WERI-Rb-1 (cell line): ENCODE results near the gene RPP25.

Experiments
- DNase-seq: peaks from one replicate; pipeline ENCODE4 v3.0.0-alpha.2; 2020
- H3K27ac ChIP-seq: fragments of 250-450 bp; sonication (Bioruptor Pico); 2 replicates; pipeline ENCODE4 v1.5.1; 2020; ENCODE audit warnings: mild to moderate bottlenecking, moderate library complexity
- H3K27me3 ChIP-seq: fragments of 250-450 bp; sonication (Bioruptor Pico); 2 replicates; pipeline ENCODE4 v1.5.1; 2021; ENCODE audit warnings: mild to moderate bottlenecking, low read depth, moderate library complexity; ENCODE audit not compliant: insufficient read depth, severe bottlenecking
- H3K36me3 ChIP-seq: fragments of 250-450 bp; sonication (Bioruptor Pico); 2 replicates; pipeline ENCODE4 v1.5.1; 2020; ENCODE audit warnings: mild to moderate bottlenecking, moderate library complexity
- H3K4me3 ChIP-seq: 2 replicates; pipeline ENCODE4 v1.5.1; 2011; ENCODE audit warnings: low read depth, mild to moderate bottlenecking, control low read depth, low read length
- H3K9me3 ChIP-seq: fragments of 250-450 bp; sonication (Bioruptor Pico); 2 replicates; pipeline ENCODE4 v1.5.1; 2021; ENCODE audit warnings: mild to moderate bottlenecking, moderate library complexity; ENCODE audit not compliant: severe bottlenecking
- TF ChIP-seq, protein P1 (sequence below): IDR thresholded peaks from 2 replicates; pipeline ENCODE4 v1.5.1; 2011; ENCODE audit warnings: low read depth, mild to moderate bottlenecking, control low read depth, inconsistent platforms, low read length

Gene RPP25

DNA sequence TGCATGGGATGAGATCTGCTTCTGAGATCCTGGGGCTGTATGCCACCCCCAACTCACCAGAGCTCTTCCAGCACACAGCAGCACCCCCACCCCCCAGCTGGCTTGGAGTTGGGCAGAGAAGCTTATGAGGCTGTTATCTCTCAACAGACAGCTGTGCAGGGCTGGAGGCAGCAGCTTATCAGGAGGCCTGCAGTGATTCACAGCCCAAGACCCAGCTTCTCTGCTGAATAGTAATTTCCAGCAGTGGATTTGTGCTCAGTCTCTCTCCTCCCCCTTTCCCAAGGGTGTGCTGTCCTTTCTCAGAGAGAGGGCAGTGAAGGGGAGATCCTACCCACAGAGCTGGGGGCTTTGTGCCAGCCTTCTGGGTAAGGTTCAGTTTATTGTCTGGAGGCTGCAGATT lies 2.1 kb downstream of the RPP25 start:
- H3K27ac ChIP-seq, result peak overlapping the region; percentile 77
- peak; percentile 86 for DNase-seq
- TF ChIP-seq, protein P1, sequence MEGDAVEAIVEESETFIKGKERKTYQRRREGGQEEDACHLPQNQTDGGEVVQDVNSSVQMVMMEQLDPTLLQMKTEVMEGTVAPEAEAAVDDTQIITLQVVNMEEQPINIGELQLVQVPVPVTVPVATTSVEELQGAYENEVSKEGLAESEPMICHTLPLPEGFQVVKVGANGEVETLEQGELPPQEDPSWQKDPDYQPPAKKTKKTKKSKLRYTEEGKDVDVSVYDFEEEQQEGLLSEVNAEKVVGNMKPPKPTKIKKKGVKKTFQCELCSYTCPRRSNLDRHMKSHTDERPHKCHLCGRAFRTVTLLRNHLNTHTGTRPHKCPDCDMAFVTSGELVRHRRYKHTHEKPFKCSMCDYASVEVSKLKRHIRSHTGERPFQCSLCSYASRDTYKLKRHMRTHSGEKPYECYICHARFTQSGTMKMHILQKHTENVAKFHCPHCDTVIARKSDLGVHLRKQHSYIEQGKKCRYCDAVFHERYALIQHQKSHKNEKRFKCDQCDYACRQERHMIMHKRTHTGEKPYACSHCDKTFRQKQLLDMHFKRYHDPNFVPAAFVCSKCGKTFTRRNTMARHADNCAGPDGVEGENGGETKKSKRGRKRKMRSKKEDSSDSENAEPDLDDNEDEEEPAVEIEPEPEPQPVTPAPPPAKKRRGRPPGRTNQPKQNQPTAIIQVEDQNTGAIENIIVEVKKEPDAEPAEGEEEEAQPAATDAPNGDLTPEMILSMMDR, result no peak
- H3K27me3 ChIP-seq, result no peaks in the 10 kb centered on the region
- no peaks in the 10 kb centered on the region for H3K9me3 ChIP-seq
- H3K36me3 ChIP-seq, result no peaks in the 10 kb centered on the region
- H3K4me3 ChIP-seq, result no peak overlapping the region

DNA sequence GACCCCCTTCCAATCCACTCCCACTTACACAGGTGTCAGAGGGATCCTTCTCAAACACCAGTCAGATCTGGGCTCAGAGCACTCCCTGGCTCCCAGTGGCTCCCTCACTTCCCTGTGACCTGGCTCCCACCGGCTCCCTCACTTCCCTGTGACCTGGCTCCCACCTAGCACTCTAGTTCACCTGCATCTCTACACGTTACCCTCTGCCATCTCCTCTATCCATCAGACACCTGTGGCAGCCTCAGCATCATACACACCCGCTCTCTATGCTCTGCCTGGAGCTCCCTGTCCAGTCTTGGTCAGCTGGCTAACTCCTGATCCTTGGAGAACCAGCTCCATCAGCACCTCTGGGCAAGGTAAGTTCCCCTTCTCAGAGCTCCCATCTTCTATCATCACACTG lies 5.6 kb downstream of the RPP25 start:
- TF ChIP-seq, protein P1, result no peak
- Histone ChIP-seq H3K9me3 (no peaks in the 10 kb centered on the region), H3K36me3 (no peaks in the 10 kb centered on the region), H3K4me3 (no peak overlapping the region), H3K27me3 (no peaks in the 10 kb centered on the region), H3K27ac (no peak overlapping the region)
- DNase-seq, result no peak

DNA sequence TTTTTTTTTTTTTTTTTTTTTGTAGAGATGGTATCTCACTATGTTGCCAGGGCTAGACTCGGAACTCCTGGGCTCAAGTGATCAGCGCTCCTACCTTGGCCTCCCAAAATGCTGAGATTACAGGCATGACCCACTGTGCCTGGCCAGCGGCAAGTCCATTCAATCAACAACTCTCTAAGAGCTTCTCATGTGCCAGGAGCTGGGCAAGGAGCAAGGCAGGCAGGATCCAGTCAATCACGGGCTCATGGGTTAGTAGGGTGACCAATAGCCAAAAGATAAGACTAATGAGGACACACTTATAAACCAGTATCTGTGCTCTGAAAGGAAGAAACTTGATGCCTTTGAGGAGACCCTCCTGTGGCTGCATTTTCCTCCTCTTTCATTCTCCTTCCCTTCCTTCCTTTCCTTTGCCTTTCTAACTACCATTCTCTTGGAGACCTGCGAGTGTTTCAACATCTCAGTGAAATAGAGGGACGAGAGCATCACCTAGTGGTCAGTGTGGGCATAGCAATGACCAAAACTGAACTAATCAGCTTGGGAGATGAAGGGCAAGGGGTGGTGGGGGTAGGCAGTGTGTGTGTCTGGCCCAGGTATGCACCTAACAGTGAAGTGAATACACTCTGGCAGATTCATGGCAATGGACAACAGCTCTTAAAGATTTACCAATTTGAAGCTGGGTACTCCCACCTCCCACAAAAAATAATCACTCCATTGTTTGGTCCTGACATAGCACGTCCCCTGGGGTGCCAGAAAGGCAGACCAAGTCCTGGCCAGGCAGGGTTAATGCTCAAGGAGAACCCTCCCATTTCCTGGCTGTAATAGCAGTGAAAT lies 6.3 kb downstream of the RPP25 start:
- no peak overlapping the region for H3K4me3 ChIP-seq

DNA sequence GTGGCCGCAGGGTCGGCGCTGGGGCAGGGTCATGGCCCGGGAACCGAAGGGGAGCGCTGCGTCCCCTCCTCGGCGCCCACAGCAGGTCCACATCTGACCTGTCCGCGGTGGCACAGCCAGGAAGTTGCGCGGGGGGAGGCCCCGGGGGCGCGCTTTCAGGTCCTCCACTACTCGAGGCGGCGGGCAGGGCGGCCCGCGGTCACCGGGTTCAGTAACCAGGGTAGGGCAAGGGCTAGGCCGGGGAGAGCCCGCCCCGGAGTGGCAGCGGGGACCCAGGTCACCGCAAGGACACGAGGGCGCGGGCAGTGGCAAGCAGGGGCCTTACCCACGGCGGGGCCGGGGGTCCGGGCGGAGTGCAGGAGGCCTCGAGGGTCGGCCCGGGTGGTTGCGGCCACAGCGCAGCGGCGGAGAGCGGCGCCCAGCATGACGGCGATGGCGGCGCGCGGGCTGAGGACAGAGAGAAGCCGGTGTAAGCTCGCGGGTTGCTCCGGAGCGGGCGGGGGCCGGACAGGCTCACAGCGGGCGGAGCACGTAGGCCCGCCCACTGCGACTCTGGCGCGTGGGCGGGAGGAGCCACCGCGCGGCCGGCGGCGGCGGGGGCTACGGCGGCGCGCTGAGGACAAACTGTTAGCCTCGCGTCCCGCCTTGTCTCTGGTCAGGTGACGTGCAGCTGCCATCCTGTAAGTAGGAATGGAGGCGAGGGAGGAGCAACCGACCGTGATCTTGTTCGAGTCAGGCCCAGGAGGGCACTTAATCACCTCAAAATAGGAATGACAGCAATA lies 18.8 kb downstream of the RPP25 start, which contains the start of gene COX5A:
TSS of gene COX5A (minus strand) at position 484 of the 782 bp plus-strand sequence. CDS start at position 425, 59 bp downstream.
- DNase-seq, result peak; percentile 93
- no peaks in the 10 kb centered on the region for H3K9me3 ChIP-seq
- H3K36me3 ChIP-seq, result peaks cover 23% of the 10 kb centered on the region
- H3K27ac ChIP-seq, result peak within 1 kb of the TSS; percentile 94
- peak within 1 kb of the TSS; percentile 99 for H3K4me3 ChIP-seq
- H3K27me3 ChIP-seq, result no peaks in the 10 kb centered on the region
- TF ChIP-seq, protein P1, result no peak

More for the DNA sequence above, 6.3 kb downstream of the RPP25 start:
- TF ChIP-seq, protein P1, result peak; percentile 98
- H3K9me3 ChIP-seq, result no peaks in the 10 kb centered on the region
- H3K27ac ChIP-seq, result peak overlapping the region; percentile 34; the same call in 1 of the 2 replicates
- H3K36me3 ChIP-seq, result no peaks in the 10 kb centered on the region
- H3K27me3 ChIP-seq, result no peaks in the 10 kb centered on the region
- peak; percentile 84 for DNase-seq

DNA sequence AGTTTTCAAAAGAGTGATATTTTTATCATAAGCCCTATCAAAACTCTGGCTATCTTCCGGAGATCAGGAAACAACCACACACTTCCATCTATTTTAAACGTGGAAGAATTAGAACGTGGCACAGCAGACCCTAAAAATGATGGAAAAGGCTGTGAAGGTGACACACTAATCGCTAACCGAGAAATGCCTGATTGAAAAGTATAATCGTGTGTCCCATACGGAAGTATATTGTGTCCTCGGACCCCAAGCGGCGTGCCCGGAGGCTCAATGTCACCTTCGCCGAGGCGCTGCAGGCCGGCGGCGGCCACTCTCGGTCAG lies 19.3 kb downstream of the RPP25 start:
- H3K4me3 ChIP-seq, result peak overlapping the region; percentile 99
- no peak for DNase-seq
- H3K27ac ChIP-seq, result peak overlapping the region; percentile 94
- TF ChIP-seq, protein P1, result no peak
- no peaks in the 10 kb centered on the region for H3K9me3 ChIP-seq
- H3K36me3 ChIP-seq, result peaks cover 27% of the 10 kb centered on the region
- H3K27me3 ChIP-seq, result no peaks in the 10 kb centered on the region
